ENCODE data around the gene PIEZO1. TPM values are rescaled to one million over a fixed set of nuclear protein-coding genes. Genes with fewer than 3 reads are reported as not detected.

PIEZO1 gene
- total and polyA plus RNA-seq, 2 donors (not counting 1 experiment from before 2014, with no cell fraction given), result 108 to 331 TPM

GRCh38 chr16:88738151-88739084 lies 46.6 kb downstream of the PIEZO1 start:
- Histone ChIP-seq H3K36me3 (replicated peaks in 1 of 2; ENCODE audit: control extremely low read depth in 1 of 2, control insufficient read depth in 1 of 2, extremely low read depth in 1 of 2, insufficient read depth in 2 of 2, low read length in 1 of 2) (peaks cover 0 to 33% of the 10 kb centered on the region in 2 experiments), H3K79me2 (ENCODE audit: control insufficient read depth, insufficient read depth, low read length) (peaks cover 27% of the 10 kb centered on the region), H4K20me1 (ENCODE audit: control insufficient read depth, insufficient read depth, low read length, poor library complexity, severe bottlenecking) (peaks cover 57% of the 10 kb centered on the region), H3K4me1 (ENCODE audit: control insufficient read depth in 2 of 2, insufficient read depth in 2 of 2, low read length in 2 of 2) (peaks cover 12 to 29% of the 10 kb centered on the region in 2 donors), H3K9me3 (ENCODE audit: control extremely low read depth in 1 of 3, control insufficient read depth in 2 of 3, insufficient read depth in 1 of 3, low read length in 2 of 3) (no peaks in the 10 kb centered on the region), H3K27me3 (replicated peaks in 1 of 4; ENCODE audit: control extremely low read depth in 1 of 4, control insufficient read depth in 3 of 4, insufficient read depth in 4 of 4, low read length in 3 of 4) (no peaks in the 10 kb centered on the region), H3K4me3 (ENCODE audit: control extremely low read depth in 1 of 5, extremely low read depth in 1 of 5, insufficient read depth in 1 of 5, low read depth in 2 of 5, low read length in 4 of 5) (no peak overlapping the region), H3K27ac (ENCODE audit: low read length in 2 of 2) (no peak overlapping the region), H3K4me2 (replicated peaks; ENCODE audit: low read depth, low read length, poor library complexity, severe bottlenecking) (no peak overlapping the region), H3K9ac (ENCODE audit: low read length) (no peak overlapping the region), H2AFZ (ENCODE audit: insufficient read depth, low read depth, low read length, poor library complexity, severe bottlenecking) (no peak overlapping the region)
- Mint-ChIP-seq H3K4me3 (no peak overlapping the region), H3K27me3 (no peaks in the 10 kb centered on the region), H3K27ac (peak overlapping the region; percentile 50), H3K9me3 (ENCODE audit: insufficient read depth) (no peaks in the 10 kb centered on the region), H3K4me1 (peaks cover 12% of the 10 kb centered on the region)
- WGBS (ENCODE audit: insufficient coverage), result 87% methylated on average over 40 of the region's 41 CpGs
- intact Hi-C loops (cut with micrococcal nuclease), result no loop called here
- ATAC-seq (ENCODE audit: low read depth) (no peak), DNase-seq (no peak)
- ChIA-PET CTCF (interaction anchor here (0.7 to 13.1 kb wide), 29 partner anchors 9 to 509 kb away, joined by 3 to 138 read pairs (median 7); partner anchors contain the start of genes APRT, GALNS, PIEZO1 and TRAPPC2L), POLR2A (interaction anchor here (0.9 to 1.5 kb wide), 3 partner anchors 47 to 73 kb away, joined by 4 to 12 read pairs (median 4); partner anchors contain the start of genes APRT and PIEZO1)
- no peak for TF ChIP-seq EZH2 (IDR thresholded peaks at IDR 0.05; ENCODE audit: borderline replicate concordance, insufficient read depth, low read depth, low read length, poor library complexity, severe bottlenecking)
- TF ChIP-seq CTCF (IDR thresholded peaks at IDR 0.05), result no peak

Measured in B cell (primary cell).